Ecto neural progenitor cell (in vitro differentiated cells): ENCODE measurements around the gene ACER3.
"Not testable (repeated sequence)": the region's sequence is repeated elsewhere in the genome, so short reads cannot be mapped to it uniquely, and the experiment has no call there.

ENCODE experiments used
- DNase-seq: peaks from one replicate; pipeline ENCODE4 v3.0.0-alpha.2; 2018; ENCODE audit warnings: low spot score

ACER3 gene

DNA sequence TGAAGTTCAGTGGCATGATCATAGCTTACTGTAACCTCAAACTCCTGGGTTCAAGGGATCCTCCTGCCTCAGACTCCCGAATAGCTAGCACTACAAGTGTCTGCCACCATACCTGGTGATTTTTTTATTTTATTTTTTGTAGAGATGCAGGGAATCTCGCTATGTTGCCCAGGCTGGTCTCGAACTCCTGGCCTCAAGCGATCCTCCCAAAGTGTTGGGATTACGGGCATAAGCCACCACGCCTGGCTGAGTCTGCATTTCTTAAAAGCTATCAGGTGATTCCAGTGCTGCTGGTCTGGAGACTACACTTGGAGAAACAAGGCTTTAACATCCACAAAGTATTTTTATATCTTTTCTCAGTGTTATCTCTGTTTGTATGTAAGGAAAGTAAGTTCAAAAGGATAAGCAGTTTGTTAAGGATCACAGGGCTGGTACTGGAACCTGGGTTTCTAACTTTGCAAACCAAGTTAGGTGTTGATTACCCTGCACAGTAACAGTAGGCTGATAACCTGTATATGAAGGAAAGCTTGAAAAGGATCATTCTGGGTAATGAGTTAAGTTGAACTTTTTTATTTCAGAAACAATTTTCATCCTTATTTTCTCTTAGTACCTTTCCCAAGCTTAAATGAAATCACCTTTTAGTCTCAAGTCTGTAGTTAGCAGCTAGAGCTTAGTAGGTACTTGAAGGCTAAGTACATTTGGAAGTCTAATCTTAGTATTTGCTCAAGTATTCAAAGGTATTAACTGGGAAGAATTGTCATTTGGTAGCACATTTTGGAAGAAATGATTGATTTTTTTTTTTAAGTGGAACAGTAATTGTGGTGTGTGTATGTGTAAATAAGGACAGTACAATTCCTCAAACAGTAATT lies 12.5 kb downstream of the ACER3 start:
- no peak for DNase-seq

DNA sequence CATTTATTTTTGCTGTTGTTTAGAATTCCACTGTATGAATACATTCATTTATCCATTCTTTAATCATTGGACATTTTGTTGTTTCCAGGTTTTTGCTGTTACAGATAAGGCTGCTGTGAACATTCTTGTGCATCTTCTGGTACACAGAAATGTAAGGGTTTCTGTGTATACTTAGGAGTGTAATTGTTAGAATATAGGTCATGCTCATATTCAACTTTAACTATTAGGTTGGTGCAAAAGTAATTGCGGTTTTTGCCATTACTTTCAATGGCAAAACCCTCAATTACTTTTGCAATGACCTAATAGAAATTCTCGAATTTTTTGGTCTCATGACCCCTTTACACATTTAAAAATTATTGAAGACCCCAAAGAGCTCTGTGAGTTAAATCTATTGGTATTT lies 17.3 kb downstream of the ACER3 start:
- no peak for DNase-seq

DNA sequence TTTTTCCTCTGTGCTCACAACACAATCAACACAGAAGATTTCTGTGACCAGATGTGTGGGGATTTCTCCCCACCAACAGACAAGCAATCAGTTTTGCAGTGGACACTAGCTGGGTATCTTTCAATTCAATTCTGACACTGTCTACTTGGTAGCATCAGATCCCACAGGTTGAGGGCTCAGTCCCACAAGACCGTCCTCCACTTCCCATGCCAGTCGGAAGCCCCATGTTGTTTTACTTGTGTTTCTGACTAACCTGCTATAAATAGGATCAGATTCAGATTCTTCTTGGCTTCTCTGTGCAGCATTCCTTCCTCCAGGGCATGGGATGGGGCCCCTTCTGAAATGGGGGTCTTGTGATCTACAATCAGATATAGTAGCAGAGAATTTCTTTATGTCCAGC lies 19.6 kb downstream of the ACER3 start:
- DNase-seq = no peak

DNA sequence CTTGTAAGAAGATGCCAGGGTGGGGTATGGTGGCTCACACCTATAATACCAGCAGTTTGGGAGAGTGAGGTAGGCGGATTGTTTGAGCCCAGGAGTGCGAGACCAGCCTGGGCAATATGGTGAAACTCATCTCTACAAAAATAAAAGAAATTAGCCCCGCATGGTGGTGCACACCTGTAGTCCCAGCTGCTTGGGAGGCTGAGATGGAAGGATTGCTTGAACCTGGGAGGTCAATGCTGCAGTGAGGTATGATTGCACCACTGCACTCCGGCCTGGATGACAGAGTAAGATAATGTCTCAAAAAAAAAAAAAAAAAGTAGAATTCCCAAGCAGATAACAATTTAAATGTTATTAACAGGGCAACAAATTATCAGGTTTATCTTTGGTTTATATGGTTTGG lies 20.2 kb downstream of the ACER3 start:
- DNase-seq = no peak

DNA sequence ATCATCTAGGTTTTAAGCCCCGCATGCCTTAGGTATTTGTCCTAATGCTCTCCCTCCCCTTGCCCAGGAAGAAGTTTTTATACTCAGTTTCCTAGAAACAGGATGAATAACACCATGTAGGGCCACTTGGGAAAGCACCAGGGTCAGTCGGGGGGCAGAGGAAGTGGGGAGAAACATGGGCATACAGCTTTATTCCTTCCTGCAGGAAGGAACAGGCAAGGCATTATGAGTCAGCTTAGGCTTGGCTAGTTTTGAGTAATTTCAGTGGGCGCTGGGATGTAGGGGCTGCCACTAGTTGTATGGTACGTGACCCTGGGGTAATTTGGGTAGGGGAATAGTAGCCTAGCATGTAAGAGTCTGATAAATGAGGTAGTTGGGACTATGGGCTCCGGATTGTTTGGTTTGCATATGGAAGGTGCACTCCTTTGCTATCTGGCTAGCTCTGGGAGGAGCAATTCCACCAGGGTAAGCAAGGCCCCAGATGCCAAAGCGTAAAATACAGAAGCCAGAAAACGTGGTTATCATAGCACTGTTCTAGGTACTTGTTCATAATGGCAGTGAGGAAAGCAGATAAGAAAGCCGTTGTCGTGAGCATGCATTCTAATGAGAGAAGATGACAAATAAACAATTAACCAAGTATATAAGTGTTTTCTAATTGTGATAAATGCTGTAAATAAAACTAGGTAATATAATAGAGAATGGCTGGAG lies 24.8 kb downstream of the ACER3 start:
- DNase-seq = no peak

DNA sequence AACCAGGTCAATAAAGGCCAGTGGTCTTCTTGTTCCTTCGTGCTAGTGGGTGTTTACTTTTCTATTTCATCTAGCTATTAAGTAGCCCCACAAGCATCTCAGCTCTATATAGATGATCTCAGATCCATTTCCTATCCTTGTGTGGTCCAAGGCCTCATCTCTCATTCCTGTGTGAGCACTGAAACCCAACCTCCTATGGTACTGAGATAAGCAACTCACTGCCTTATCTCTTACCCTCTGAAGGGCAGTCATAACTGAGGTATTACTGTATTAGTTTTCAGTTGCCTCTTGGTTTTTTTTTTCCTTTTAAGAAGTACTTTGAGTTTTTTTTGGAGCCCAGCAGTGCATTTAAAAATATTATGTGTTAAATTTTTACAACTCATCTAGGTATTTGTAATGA lies 28.3 kb downstream of the ACER3 start:
- DNase-seq = no peak

DNA sequence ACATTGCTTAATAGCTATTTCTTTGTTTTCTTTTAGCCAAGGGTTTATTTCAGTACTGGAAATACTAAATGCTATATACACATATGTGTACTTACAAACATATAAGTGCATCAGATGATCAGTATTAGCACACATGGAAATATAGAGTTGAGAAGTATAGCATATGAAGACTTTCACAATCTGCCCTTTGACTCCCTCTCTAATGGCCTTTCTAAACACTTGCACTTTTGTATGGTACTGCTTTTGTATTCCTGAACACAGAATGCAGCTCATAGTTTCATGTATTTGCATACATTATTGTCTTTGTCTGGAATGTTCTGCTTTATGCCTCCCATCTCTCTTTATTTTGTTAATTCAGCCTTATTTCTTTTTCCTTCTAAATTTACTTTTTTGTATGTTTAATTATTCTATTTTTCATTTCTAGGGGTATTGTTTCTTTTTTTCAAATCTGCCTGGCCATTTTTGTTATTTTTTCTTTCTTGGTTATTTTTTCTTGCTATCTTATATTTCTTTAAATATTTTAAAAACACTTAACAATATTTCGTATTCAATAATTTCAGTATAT lies 28.8 kb downstream of the ACER3 start:
- DNase-seq = no peak

DNA sequence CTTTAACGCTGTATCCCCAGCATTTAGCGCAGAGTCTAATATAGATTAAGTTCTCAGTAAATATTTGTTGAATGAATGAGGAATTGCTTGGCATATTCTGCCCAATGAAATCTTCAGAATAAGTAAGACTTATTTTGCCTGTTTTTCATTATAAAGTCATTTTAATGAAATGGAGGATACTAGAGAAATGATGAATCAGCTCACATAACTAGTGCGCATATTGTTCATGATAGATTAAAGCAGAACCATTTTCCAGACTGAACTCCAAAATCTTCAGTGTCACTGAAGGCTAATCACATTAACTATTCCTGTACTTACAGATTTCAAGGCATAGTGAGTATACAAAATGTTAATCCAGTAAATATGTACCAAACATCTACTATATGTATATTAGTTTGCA lies 29.6 kb downstream of the ACER3 start:
- no peak for DNase-seq

DNA sequence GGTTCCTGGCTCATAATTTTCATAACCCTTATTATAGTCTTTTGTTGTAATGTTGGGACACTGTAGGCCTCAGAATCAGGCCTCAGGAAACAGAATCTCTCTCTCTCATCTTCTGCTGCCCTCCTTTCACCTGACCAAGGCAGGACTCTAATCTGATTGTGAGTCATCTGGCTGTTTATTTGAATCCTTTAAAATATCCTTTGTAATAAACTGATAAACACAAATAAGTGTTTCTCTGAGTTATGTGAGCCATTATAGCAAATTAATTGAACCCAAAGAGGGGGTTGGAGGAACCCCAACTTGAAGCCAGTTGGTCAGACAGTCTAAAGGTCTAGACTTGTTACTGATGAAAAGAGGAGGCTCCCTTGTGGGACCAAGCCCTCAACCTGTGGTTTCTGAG lies 30.6 kb downstream of the ACER3 start:
- no peak for DNase-seq

DNA sequence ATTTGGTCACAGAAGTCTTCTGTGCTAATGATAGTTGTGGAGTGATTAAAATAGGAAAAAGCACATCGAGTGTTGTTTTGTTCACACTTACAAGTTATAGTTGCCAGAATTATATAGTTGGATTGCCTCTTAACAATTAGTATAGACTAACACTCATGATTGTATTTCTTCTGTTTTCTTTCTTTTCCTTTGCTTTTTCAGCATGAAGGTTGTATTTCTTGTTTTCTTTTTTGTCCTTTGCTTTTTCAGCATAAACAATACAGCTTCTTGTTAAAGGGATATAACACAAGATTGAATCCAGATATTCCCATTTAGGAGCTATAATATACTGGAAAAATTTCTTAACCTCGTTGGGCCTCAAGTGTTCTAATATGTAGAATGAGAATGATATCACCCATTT lies 31.1 kb downstream of the ACER3 start:
- no peak for DNase-seq

DNA sequence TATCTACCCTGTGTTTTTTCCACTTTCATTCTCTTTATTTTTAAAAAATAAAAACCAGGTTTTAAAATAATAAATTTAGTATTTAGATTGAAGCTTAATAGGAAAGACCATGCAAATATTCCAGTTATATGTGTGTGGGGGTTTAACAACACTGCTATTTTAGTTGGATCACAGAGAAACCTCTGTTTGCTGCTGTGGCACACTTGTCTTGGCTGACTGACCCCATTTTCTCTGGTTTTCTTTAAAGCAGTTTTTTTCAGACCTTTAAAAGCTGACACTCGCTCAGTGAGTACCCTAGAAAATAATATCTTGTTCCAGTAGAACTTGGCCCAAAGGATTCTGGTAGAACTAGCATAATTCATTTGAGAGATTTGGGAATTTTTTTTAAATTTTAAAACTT lies 31.6 kb downstream of the ACER3 start:
- no peak for DNase-seq

DNA sequence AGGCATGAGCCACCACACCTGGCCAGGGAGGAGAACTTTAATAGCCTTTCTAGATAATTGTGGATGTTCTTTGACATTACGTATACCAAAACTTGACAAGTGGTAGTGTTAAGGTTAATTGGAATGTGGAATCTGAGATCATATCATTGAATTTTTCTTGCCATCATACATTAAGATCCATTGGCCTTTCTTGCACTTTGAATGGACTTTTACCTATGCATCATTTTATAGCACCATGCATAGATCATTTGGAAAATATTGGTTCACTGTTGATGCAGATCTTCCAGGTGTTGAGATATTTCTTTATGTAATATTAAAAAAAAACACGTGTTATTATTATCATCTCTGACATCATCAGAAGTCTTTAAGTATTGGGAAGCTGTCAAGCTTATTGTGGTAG lies 36.5 kb downstream of the ACER3 start:
- DNase-seq = no peak

DNA sequence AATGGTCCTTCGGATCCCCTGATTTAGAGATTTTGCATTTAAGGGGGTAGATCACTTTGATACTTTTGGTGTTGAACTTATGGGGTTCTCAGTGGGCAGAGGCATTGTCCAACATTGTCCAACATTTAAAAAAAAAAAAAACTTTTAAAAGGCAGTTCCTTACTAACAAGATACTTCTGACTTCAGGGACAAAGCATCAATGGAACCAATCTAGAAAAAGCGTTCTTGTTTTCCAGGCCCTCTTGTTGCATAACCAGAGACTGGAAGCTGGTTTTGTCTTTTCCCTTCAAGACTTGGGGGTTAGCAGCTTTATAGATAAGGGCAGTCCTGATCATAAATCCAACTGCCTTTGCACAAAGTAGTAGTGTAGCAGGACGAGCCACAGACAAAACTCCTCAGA lies 40.4 kb downstream of the ACER3 start:
- no peak for DNase-seq

DNA sequence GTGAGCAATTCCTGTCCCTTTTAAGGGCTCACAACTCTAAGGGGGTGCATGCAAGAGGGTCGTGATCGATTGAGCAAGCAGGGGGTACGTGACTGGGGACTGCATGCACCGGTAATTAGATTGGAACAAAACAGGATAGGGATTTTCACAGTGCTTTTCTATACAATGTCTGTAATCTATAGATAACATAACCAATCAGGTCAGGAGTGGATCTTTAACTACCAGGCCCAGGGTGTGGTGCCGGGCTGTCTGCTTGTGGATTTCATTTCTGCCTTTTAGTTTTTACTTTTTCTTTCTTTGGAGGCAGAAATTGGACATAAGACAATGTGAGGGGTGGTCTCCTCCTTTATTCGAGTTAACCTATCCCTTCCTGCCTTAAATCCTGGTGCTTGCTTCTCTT lies 40.9 kb downstream of the ACER3 start:
- DNase-seq = not testable (repeated sequence)

DNA sequence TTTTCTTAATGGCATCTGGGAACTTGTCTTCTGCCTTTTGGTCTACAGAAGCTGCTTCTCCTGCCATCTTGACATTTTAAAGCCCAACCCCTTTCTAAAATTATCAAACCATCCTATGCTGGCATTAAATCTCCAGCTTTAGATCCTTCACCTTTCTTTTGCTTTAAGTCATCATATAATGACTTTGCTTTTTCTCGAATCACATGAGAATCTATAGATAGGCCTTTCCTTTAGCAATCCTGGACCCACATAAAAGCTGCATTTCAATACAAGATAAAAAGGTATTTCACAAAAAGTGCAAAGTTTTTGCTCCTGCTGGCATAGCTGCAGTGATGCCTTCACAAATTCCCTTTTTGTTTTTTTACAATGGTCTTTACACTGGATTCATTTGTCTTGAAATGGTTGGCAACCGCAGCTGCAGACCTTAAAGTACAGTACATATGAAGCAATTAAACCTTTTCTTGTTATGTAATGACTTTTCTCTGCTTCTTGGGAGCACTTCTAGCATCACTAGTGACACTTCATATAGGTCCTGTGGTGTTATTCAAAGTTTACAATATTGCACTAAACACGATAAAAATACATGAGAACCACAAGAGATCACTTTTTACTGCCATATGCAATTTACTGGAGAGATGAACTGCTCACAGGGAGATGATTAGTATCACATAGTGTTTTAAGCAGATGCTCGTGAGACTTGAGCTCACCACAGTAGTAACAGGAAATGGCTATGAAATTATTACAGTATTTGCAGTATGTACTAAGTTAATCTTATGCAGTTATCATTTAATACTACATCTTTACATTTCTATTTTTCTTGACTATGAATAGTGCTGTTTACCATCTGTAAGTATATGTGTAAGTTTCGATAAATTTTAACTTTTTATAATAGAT lies 41.6 kb downstream of the ACER3 start:
- DNase-seq = no peak

DNA sequence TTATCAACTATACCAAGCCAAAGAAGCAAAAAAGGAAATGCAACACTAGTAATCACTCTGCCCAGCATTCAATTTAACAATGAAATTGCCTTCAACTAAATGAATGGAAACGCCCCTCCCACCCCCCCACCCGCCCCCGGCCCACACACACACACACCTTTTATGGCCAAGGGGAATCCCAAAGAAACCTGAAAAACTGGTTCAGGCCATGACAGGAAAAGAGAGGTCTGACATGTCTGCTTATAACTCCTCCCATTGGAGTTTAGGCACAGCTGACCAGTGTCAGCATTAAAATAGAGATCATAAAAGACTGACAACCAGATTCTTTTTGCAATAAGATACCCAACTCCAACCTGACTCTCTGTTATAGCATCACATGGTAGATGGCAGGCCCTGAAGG lies 42.6 kb downstream of the ACER3 start:
- no peak for DNase-seq

DNA sequence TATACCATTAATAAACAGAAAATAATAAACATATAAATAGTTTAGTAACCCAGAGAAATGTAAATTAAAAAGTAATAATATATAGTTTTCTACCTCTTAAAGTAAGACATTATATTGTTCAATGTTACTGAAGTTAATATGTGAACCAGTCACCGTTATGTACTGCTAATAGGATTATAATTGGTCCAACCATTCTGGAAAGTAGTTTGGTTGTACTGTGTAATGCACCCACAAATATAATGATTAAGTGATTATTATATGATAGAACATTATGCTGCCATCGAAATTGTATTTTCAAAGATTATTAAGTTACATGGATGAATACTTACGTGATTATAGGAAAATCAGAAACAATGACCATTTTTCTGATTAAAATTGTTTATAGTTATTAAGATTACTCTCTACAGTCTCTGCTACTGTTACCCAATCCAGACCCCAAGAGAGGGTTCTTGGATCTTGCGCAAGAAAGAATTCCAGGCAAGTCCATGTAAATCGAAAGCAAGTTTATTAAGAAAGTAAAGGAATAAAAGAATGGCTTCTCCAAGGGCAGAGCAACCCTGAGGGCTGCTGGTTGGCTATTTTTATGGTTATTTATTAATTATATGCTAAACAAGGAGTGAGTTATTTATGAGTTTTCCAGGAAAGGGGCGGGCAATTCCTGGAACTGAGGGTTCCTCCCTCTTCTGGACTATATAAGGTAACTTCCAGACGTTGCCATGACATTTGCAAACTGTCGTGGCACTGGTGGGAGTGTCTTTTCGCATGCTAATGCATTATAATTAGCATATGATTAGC lies 50.1 kb downstream of the ACER3 start:
- DNase-seq = no peak

DNA sequence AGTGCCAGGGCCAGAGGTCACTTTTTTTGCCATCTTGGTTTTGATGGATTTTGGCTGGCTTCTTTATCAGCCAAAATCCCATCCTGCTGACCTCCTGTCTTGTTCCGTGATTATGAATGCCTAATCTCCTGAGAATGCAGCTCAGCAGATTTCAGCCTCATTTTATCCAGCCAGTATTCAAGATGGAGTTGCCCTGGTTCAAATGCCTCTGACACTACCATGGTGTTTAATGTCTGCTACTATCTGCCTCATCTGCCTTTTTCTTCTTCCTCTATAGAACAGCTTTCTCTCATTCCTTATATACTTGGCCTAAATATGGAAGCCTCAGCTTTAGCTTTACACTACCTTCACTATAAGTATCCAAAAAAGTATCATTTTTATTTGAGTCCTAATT lies 50.7 kb downstream of the ACER3 start:
- DNase-seq = no peak

DNA sequence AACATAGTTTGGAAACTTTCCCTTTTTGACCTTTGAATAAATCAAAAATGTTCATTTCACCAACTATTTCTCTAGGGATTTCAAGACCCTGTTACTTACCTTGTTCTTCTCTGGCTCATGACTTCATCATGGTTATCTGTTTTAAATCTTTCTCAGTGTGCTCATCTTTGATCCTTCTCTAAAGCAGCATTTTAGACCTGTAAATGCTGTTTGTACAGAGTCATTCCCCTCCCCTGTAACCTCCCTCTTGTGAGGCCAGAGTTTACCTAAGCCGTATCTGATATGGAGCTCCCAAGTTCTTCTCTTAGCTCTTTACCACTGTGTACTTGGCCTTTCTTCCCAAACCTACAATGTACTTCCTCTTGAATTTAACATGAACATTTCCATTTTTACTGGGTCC lies 56.0 kb downstream of the ACER3 start:
- DNase-seq = no peak

DNA sequence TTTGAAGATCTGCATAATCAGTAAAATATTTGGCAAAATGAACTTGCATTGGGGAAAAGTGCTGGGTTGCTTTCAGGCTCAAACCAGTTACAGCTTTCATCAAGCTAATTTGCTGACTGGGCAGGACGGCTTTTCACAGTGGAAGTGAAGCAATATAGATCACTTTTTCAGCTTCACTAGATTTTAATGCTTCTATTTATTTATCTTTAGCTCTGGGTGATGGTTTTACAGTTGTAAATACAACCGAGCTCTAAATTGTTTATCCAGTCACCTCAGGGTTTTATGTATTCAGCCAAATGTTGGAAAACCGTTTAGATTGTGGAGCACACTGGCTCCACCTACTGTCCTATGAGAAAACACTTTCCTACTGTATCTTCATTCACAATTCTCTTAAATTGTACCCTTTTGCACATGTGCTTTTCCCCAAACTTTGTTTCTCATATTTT lies 58.2 kb downstream of the ACER3 start:
- DNase-seq = no peak

DNA sequence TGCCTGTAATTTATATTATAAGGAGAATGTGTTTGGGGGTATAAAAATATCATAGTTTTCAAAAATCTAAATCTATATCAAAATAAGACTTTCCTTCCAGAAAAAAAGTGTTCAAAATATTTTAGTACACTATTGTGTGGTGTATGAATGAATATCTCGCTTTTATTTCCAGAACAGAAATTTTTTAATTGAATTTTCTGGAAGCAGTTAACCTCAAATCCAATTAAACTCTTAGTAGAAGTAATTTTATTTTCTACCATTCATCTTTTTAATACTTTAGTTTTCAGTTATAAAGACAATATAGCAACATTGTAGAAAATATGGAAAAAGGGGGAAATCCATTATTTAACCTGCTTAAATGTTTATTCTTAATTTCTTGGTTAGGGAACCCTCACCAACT lies 58.7 kb downstream of the ACER3 start:
- DNase-seq = no peak
